Activated CD8-positive, alpha-beta memory T cell treated with anti-CD3 and anti-CD28 coated beads for 4 hours (primary cell): Measurements from ENCODE around the gene ATXN7L1.
A peak's percentile ranks its signal among the peaks of the same experiment; 100 is the strongest.

Experiments used
- DNase-seq, 2 donors: peaks; one replicate each; pipeline ENCODE4 v3.0.0-alpha.2; 2020; ENCODE audit warnings: low read depth in 2 of 2

Gene ATXN7L1

DNA sequence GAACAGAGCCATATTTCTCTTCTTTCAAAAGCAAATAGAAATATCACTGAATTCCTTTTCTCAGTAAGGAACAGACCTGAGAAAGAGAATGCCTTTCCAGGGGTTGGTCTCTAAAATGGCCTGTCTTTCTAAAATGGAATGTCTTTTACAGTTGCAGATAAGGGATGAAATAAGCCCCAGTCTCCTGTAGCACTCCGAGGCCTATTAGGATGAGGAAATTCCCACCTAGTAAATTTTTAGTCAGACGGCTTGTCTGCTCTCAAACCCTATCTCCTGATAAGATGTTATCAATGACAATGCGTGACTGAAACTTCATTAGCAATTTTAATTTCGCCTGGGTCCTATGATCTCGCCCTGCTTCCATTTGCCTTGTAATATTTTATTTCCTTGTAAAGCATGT, 292.2 kb downstream of the ATXN7L1 start:
- no peak for DNase-seq

DNA sequence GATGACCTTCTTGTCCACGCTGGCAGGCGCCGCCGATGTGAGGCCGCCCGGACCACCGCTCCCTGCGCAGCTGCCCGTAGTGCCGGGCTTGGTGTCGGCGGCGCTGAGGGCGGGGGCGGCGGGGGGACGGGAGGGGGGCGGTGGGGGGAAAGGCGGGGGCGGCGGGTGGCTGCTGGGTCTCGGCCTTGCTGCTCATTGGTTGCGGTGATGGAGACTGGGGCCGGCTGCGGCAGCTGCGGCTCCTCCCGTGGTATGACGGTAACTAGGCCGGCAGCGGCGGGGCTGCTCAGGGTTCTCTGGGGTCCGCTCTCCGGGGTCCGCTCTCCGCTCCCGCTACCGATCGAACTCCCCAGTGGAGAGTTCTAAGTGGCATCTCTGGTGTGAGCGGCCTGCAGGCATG, 293.3 kb downstream of the ATXN7L1 start:
- DNase-seq = no peak

DNA sequence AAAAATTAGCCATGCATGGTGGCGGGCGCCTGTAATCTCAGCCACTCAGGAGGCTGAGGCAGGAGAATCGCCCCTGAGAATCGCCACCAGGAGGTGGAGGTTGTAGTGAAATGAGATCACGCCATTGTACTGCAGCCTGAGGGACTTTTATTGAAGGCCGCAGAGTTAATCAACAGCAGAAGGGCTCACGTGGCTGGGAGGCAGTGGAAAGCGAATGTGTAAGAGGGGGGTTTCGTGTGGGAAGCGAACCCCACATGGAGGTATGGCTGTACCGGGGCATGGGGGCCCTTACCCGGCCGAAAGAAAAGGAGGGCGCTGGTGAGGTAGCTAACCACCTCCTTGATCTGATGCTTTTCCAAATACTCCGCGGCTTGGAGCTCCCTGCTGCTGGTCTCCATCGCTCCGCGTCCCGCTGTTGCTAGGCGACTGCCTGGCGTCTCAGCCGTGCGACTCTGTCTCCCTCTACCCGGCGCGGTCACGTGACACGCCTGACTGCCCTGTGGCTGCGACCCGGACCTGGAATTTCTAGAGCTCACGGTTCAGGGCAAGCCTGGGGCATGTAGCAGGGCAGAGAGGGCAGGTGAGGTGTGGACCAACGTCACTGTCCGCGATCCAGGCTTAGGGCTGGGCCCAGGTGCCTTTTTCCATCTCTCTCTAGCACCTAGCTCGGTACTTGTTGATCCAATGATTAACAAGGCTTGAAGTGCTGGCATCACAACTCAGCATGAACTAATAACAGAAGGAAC, 295.2 kb downstream of the ATXN7L1 start, which contains the start of gene EFCAB10:
EFCAB10 (minus strand) TSS at position 428 of the 746 bp plus-strand sequence; CDS start at position 398, 30 bp downstream.
- DNase-seq = peak in 1 of 2 donors; percentile 4

DNA sequence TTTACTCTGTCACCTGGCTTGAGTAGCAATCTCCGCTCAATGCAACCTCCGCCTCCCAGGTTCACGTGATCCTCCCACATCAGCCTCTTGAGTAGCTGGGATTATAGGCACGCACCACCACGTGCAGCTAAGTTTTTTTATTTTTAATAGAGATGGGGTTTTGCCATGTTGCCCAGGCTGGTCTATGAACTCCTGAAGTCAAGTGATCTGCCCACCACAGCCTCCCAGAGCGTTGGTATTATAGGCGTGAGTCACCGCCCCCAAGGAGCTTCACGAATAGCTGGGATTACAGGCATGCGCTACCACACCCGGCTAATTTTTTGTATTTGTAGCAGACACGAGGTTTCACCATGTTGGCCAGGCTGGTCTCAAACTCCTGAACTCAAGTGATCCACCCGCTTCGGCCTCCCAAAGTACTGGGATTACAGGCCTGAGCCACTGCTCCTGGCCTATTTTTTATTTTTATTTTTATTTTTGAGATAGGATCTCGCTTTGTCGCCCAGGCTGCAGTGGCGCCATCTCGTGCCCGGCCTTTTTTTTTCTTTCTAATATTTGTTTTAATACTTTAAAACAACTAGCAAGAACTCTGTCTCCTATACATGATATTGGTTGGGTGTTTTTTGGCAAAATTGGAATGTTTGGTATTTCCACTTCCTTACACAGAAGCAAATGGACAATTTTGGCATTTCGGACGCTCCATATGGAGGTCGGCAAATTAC, 296.2 kb downstream of the ATXN7L1 start:
- no peak for DNase-seq

GRCh38 chr7:105578496-105578895, 297.9 kb downstream of the ATXN7L1 start:
- no peak for DNase-seq

DNA sequence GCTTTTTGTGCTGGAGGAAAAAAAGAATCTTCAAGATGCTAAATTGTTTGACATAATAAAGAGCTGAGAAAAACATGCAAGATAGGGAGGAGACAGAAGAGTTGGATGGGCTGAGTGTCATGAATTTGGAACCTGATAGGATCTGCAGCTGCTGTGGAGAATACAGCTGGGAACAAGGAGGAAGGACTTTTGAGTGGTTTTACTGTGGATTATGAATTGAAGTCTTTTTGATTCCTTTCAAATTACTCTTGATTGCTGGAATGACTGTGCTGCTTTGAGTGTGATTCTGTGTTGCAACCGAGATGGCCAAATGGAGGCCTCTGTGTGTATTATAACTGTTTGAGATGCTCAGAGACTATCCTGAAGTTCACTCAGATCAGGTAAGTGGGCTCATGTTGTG, 299.1 kb downstream of the ATXN7L1 start:
- DNase-seq = no peak

GRCh38 chr7:105571891-105572290, 304.5 kb downstream of the ATXN7L1 start:
- no peak for DNase-seq

- DNase-seq = no peak
Observed at GRCh38 chr7:105567821-105568220, 308.6 kb downstream of the ATXN7L1 start.

DNA sequence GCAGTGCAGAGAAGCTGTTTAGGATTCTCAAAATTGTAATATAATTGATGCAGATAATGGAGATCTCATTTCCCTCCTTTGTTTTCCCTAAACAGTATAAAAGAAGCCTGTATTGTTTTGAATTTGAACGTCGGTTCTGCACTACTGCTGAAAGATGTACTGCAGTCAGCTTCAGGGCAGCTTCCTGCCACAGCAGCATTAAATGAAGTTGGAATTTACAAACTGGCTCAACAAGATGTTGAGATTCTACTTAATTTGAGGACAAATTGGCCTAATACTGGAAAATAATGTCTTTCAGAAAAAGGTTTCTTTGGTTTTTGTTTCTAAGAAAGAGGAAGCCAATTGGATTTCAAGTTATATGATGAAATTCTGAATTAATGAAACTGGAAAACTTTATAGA, 309.4 kb downstream of the ATXN7L1 start:
- DNase-seq = no peak

- DNase-seq = no peak
Observed at GRCh38 chr7:105565190-105565589, 311.2 kb downstream of the ATXN7L1 start.

GRCh38 chr7:105559926-105560325, 316.5 kb downstream of the ATXN7L1 start:
- no peak for DNase-seq
